Activated CD4-positive, alpha-beta T cell treated with anti-CD3 and anti-CD28 coated beads, Interleukin-10, Interleukin-2, amounts not matched to agents 100 ng/mL and 50 ng/mL, durations not matched to agents 16 hours and 8 hours (primary cell): Measurements from ENCODE around the gene MZF1.

ENCODE experiments used
- DNase-seq: peaks from one replicate; pipeline ENCODE4 v3.0.0-alpha.2; 2020

The MZF1 gene

GRCh38 chr19:58569943-58570670, 3.0 kb downstream of the MZF1 start:
- no peak for DNase-seq

- DNase-seq = no peak
Observed at GRCh38 chr19:58569191-58569942, 3.8 kb downstream of the MZF1 start.

GRCh38 chr19:58568453-58569130, 4.5 kb downstream of the MZF1 start:
- no peak for DNase-seq

GRCh38 chr19:58566989-58567388, 6.1 kb downstream of the MZF1 start:
- no peak for DNase-seq

GRCh38 chr19:58563823-58564222, 9.3 kb downstream of the MZF1 start:
- no peak for DNase-seq

- DNase-seq = peak; percentile 60
Observed at GRCh38 chr19:58563034-58563573, 10.0 kb downstream of the MZF1 start.

- peak; percentile 68 for DNase-seq
Observed at GRCh38 chr19:58562122-58563033, 10.8 kb downstream of the MZF1 start.

- no peak for DNase-seq
Observed at GRCh38 chr19:58561373-58562121, 11.6 kb downstream of the MZF1 start.

GRCh38 chr19:58560921-58561320, 12.2 kb downstream of the MZF1 start:
- DNase-seq = no peak

GRCh38 chr19:58560007-58560887, 12.9 kb downstream of the MZF1 start:
- DNase-seq = no peak

- DNase-seq = peak; percentile 94
Observed at GRCh38 chr19:58559275-58560006, 13.7 kb downstream of the MZF1 start.

GRCh38 chr19:58558623-58559274, 14.4 kb downstream of the MZF1 start:
- DNase-seq = peak; percentile 100

- DNase-seq = peak; percentile 56
Observed at GRCh38 chr19:58558066-58558622, 15.0 kb downstream of the MZF1 start, which contains the start of gene UBE2M. UBE2M (minus strand) TSS chr19:58558611; CDS start chr19:58558381, 230 bp downstream.

GRCh38 chr19:58557221-58558065, 15.7 kb downstream of the MZF1 start:
- DNase-seq = no peak

GRCh38 chr19:58556622-58557220, 16.4 kb downstream of the MZF1 start:
- no peak for DNase-seq

- no peak for DNase-seq
Observed at GRCh38 chr19:58555920-58556621, 17.1 kb downstream of the MZF1 start.
